Muscle of back (tissue), 11 donors: ENCODE measurements around the gene AVP. TPM values are rescaled to one million over a fixed set of nuclear protein-coding genes. Genes with fewer than 3 reads are reported as not detected.
A peak's percentile ranks its signal among the peaks of the same experiment; 100 is the strongest.
"Not testable (repeated sequence)": the region's sequence is repeated elsewhere in the genome, so short reads cannot be mapped to it uniquely, and the experiment has no call there.

Experiments used
- DNase-seq, 3 donors: peaks; one replicate each; pipeline versions ENCODE4 v3.0.0 to v3.0.0-alpha.2; 2013
- polyA plus RNA-seq, 10 donors: library from polyadenylated mRNA; unstranded; fragments of 120-200 nt; gene quantifications; one replicate each; pipeline ENCODE4 v1.2.1, GENCODE V29; 2013; ENCODE audit not compliant: insufficient read length in 10 of 10

Gene AVP
- polyA plus RNA-seq, 10 donors: 0.26 to 0.45 (median 0.28) TPM; not detected in 7

DNA sequence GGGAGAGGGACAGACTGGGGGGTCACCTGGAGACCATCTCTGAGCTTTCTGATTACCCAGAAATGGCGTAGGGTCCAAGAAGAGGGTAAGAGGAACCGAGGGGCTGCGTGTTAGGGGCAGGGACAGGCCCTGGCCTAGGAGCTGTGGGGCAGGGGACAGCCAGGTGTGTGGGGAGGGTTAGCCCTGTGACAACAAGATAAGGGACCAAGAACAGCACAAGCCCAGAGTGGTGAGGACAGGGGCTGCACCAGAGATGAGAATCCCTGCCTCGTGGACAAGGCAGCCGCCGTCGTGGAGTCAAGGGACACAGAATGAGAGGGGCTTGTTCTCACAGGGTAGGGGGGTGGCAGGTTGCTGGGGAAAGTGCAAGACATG, 449 bp upstream of the AVP start:
- DNase-seq: no peak

DNA sequence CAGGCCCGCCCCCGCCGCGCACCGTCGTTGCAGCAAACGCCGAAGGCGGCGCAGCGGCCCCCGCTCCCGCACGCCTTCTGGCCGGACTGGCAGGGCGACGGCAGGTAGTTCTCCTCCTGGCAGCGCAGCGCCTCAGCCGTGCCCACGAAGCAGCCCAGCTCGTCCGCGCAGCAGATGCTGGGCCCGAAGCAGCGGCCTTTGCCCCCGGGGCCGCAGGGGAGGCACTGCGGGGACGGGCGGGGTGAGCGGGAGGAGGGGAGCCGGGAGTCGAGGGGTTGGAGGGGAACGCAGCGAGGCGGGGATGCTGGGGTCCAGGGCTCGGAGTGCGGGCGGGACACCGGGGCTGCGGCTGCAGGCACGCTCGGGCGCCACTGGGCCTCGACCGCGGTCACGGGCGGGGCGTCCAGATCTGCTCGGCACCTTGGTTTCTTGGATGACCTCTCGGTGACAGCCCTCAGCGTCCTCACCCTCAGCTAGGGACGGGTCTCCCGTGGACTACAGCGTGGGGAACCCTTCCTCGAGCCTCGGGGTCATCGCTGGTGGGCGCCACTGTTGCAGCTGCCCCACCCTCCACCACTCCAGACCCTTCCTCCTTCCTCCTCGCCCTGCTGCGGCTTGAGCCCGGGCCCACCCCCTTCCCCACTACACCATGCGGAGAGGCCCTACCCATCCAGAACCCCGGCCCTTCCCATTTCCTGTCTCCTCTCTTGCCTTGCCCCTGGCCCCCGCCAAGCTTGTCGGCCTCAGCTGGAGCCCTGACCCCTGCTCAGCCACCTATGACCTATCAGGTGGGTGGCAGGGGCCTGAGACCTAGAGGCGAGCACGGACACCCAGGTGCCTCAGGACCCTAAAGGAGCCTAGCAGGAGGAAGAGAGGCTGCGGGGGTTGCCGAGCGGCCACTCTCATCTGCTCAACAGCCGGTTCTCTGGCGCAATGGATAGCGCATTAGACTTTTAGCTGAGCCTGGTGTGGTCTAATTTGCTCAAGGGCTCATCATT, 1.3 kb downstream of the AVP start:
- no peak for DNase-seq

DNA sequence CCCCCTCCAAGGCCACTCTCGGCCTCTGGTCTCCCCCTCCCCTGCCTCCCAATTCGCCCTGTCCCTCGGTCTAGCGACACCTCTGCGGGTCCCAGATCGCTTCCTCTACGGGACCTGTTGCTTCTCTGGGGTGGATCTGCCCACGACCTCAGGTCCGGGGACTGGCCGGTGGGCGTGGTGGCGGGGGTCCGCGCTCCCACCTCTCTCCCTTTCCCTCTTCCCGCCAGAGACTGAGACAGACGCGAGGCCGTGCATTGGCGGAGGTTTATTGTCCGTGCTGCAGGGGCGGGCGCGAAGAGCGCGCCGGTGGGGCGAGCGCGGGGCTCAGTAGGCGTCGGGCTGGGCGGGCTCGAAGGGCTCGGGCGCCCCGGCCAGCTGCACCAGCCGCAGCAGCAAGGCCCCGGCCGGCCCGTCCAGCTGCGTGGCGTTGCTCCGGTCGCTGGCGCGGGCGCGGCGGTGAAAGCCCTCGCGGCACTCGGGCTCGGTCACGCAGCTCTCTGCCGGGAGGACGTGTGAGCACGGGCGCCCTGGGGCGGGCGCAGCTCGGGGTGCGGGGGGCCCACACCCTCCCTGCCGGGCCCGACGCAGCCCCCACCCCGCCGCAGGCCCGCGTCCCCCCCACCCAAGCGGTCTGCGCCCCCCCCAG, 2.1 kb downstream of the AVP start:
- peak in 1 of 3 donors; percentile 47 for DNase-seq

DNA sequence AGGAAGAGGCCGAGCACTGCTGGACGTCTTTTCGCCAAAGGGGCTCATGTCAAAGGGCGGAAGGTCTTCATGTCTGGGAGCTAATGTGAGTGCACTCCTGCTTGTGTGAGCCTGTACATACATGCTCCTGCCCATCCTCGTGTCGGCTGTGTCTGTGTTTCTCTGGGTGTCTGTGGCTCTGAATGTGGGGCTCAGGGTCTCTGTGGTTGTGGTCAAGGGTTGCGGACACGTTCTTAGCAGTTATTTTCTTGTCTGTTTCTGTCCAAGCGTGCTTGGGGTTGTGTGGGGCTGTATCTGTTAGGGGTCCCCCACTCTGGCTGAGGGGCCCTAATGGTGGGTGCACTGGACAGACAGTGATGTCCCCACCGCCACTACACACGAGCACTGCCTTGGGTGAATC, 2.9 kb downstream of the AVP start:
- DNase-seq: no peak

DNA sequence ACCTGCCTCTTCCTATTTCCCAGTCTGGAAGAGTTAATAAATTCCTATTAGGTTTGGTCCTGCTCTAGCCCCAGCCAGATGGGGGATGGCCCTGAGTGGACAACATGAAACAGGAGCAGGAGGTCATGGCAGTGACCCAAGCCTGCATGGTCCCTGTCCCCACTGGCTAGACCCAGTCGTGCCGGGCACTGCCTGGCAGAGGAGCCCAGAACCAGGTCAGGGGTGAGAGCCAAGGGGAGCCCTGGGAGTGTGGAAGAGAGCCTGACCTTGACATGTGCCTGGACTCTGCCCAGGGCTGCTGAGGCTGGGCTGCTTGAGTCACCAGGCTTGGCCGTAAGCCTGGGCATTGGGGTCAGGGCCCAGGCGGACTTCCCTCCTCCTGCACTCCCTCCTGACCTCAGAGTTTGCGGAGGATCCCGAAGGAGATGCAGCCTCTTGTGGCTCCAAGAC, 3.6 kb downstream of the AVP start:
- no peak for DNase-seq

DNA sequence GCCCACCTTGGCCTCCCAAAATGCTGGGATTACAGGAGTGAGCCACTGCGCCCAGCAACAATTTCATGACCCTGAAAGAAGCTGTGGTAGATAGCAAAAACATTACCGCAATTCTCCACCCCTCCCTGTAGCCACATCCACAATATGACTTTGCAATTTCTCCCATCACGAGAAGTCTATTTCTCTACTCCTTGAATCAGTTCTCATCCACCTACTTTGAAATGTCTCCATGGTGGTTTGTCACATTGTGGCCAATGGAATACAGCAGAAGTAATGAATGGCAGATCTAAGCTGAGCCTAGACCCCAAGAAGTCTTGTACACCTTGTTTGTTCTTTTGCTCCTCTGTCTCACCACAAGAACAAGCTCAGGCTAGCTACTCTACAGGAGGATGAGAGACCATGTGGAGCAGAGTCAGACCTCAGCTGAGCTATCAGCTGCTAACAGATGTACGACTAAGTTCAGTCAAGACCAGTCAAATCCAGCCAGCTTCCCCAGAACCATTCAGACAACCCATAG, 6.8 kb downstream of the AVP start:
- DNase-seq: no peak

DNA sequence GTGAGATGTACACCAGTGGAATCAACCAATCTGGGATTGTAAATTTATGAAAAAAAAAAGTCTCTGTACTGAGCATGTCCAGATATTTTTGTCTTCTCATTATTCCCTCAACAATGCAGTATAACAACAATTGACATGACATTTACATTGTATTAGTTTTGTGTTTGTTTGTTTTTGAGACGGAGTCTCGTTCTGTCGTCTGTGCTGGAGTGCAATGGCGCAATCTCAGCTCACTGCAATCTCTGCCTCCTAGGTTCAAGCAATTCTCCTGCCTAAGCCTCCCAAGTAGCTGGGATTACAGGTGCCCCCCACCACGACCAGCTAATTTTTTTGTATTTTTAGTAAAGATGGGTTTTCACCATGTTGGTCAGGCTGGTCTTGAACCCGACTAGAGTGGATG, 9.2 kb downstream of the AVP start:
- not testable (repeated sequence) for DNase-seq

DNA sequence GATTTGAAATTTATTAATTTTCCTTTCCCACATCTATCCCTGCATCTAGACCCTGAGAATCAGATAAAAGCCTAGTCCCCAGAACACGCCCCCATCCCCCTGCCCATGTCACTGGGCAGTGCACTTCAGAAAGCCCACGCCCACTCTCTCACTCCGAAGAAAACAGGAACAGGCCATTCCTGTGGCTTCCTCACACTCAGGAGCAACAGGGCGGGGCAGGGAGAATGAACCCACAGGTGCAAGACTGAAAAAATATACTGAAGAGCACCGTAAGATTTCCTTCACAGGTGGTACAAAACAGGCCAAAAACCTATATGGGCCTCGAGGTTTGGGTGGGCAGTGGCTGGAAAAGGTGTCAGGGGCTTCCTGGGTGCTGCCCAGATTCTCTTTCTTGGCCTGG, 9.7 kb downstream of the AVP start:
- no peak for DNase-seq

DNA sequence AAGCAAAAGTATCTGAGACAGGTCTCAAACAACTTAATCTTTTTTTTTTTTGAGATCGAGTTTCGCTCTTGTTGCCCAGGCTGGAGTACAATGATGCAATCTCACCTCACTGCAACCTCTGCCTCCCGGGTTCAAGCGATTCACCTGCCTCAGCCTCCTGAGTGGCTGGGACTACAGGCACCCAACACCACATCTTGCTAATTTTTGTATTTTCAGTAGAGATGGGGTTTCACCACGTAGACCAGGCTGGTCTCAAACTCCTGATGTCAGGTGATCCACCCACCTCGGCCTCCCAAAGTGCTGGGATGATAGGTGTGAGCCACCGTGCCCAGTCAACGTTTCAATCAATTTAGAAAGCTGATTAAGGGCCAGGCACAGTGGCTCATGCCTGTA, 11.3 kb downstream of the AVP start:
- not testable (repeated sequence) for DNase-seq

DNA sequence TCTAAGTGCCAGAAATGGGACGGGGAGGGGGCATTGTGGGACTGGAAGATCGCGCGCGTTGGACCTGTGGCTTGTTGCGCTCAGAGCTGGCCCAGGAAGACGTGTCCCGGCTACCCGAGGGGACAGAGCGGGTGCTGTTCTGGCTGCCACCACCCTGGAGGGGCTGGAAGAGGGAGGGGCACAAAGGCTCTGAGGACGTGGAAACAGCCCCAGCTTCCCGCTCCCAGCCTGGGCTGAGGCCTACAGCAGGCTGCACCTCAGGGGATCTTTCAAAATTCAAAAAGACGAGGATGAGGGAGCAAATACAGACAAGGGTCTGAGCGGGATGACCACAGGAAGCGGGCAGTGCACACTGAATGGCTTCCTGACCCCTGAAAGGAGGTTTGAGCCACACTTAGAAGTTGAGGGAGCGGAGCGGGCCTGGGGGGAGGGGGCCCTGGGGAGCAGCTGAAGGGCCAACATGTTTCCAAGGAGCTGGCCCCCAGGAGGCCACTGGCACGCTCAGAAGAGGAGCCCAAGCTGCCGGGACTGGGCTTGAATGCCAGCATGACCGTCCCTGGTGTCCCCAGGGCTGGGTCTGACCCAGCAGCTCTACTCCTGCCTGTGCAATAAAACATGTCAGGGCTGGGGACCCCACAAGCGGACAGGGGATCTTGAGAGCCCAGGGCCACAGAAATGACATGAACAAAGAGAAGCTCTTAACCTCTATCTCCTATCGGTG, 11.8 kb downstream of the AVP start:
- peak in 1 of 3 donors; percentile 5 for DNase-seq

DNA sequence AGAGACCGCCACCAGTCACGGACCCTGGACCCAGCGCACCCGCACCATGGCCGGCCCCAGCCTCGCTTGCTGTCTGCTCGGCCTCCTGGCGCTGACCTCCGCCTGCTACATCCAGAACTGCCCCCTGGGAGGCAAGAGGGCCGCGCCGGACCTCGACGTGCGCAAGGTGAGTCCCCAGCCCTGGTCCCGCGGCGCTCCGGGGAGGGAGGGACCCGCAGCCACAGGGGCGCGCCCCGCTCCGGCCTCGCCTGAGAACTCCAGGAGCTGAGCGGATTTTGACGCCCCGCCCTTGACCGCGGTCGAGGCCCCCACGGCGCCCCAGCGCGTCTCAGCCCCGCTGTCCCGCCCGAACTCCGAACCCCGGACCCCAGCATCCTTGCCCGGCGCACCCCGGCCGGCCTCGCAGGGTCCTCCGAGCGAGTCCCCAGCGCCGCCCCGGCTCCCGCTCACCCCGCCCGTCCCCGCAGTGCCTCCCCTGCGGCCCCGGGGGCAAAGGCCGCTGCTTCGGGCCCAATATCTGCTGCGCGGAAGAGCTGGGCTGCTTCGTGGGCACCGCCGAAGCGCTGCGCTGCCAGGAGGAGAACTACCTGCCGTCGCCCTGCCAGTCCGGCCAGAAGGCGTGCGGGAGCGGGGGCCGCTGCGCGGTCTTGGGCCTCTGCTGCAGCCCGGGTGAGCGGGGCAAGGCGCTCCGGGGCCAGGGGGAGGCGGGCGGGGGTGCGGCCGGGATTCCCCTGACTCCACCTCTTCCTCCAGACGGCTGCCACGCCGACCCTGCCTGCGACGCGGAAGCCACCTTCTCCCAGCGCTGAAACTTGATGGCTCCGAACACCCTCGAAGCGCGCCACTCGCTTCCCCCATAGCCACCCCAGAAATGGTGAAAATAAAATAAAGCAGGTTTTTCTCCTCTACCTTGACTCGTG, 12.7 kb downstream of the AVP start, which contains the start of gene OXT:
Gene OXT (plus strand): TSS at position 11 of the 920 bp plus-strand sequence. CDS start 36 bp downstream, at position 47.
- peak in 2 of 3 donors; percentile 41 to 72 for DNase-seq

DNA sequence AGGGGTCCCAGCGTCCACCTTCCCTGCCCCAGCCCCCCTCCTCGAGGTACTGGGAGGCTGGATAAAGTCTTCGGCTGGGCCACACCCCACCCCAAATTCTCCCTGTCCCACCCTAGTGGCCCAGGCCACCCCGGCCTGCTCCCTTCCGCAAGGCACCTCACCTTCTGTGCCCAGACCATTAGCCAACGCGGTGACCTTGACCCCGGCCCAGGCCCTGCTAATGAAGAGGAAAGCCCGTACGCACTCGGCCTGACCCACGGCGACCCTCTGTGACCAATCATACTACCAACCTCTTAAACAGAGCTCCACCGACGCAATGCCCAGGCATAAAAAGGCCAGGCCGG, 13.3 kb downstream of the AVP start:
- no peak for DNase-seq

DNA sequence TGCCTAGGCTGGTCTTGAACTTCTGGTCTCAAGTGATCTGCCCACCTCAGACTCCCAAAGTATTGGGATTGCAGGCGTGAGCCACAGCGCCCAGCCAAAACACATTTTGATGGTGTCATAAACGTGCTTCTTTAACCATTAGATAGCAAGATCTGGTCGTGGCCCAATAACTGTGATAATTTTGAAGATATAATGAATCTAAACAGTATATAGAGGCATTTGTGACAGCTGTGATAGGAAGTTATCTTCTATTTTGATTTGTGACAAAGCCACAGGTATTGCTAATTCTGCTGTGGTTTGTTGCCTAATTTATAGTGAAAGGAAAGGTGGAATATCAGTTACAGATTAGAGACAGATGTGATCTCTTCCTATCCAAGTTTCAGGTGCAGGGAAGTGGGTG, 13.8 kb downstream of the AVP start:
- DNase-seq: no peak

DNA sequence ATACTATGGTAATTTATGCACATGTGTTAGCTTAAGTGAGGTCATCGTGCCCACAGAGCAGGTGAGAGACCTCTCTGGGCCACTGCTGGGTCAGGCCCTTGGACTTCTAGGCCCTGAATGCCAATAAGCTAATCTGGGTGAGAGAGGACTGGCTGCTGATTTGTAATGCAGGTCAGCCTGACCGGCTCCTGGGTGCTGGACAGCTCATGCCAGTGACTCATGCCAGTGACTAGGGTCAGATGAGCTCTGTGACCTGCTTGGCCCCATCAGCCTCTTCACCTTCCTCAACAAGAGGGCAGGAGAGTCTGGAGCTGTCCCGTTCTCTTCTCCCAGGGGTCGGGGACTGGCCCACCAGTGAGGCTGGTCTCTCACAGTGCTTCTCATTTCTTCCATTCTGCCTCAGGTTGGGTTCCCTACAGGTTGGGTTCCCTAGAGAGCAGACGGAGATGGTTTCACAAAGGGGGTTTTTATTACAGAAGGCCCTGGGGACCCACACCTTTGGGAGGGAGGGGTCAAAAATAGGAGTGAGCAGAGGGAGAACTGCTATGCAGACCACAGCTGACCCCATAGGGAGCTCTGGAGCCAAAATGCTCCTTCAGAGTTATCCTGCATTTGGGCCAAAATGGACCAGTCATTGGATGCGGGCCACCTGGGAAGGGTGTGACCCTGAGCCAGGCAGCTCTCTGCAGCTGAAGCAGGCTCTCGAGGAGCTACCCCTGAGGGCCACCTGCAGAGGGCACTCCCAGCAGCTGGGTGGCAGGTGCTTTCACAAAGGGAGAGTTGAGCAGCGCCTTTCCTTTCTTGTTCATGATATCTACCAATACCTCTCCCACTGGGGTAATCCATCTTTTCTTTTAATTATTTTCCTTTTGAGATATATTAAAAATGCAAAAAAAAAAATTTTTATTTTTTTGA, 15.3 kb downstream of the AVP start:
- no peak for DNase-seq

DNA sequence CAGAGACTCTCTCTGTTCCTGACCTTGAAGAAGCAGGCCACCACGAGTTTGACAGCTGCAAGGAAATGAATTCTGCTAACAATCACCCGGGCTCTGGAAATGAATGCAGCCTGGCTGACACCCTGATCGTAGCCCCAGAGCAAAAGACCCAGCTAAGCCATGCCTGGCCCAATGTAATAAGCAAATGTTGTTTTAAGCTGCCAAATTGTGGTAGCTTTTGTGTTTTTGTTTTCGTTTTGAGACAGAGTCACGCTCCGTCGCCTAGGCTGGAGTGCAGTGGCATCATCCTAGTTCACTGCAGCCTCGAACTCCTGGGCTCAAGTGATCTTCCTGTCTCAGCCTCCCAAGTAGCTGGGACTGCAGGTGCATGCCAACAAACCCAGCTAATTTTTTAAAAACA, 16.4 kb downstream of the AVP start:
- no peak for DNase-seq

DNA sequence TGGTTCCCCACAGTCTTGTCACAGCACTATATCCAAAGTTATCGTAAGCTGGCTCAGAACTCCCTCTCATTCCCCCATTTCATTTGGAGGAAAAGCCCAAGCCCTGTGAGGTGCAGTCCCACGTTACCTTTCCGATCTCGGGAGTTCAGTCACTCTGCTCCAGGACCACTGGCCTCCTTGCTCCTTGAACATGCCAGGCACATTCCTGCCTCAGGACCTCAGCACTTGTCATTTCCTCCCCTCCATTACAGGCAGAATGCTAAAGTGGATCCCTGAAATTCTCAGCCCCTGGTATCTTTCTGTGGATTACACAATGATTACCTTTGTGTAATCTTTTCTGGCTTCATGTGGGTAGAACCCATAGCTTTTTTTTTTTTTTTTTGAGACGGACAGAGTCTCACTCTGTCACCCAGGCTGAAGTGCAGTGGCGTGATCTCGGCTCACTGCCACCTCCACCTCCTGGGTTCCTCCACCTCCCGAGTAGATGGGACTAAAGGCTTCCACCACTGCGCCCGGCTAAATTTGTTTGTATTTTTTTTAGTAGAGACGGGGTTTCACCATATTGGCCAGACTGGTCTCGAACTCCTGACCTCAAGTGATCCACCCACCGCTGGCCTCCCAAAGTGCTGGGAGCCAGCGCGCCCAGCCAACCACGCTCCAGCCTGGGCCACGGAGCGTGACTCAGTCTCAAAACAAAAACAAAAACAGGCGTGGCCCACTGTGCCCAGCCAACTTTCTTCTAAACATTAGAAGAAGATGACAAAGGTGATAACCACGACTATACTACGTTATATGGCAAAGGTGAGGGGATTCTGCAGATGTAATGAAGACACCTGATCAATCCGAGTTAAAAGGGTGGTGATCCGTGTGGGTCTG, 17.1 kb downstream of the AVP start:
- no peak for DNase-seq

DNA sequence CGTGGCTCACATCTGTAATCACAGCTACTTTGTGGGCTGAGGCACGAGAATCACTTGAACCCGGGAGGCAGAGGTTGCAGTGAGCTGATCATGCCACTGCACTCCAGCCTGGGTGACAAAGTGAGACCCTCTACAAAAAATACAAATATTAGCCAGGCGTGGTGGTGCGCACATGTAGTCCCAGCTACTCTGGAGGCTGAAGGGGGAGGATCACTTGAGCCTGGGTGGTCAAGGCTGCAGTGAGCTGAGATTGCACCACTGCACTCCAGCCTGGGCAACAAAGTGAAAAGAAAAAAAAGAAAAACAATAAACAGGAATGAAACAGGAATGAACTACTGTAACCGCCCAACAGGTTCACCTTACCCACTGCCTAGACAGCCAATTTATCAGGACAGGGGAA, 20.4 kb downstream of the AVP start:
- not testable (repeated sequence) for DNase-seq

DNA sequence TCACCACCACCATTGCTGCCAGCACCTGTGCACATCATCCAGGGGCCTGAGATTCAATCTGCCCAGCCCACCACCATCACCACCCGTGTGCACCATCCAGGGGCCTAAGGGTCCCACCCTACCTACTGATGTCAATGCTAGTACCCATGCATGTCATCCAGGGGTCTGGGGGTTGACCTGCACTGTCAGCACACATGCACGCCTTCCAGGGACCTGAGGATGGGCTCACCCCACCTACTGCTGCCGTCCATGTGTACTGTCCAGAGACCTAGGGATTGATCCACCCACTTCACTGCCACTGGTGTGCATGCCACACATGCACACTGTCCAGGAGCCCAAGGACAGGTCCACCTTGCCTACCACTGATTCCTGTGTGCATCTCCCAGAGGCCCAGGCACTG, 25.0 kb downstream of the AVP start:
- no peak for DNase-seq
